Measurements from ENCODE around the gene MAPK1. TPM values are rescaled to one million over a fixed set of nuclear protein-coding genes. Genes with fewer than 3 reads are reported as not detected.
"Not testable (repeated sequence)": the region's sequence is repeated elsewhere in the genome, so short reads cannot be mapped to it uniquely, and the experiment has no call there.

Gene MAPK1
- total RNA-seq, result 100 to 1,000 TPM; 138 to 141 TPM
- long read RNA-seq, donor 1, full-length matches to known transcripts, result 17 of 54 reads
- long read RNA-seq, donor 1, partial matches to known transcripts, result 2 of 54 reads
- long read RNA-seq, donor 1, other reads (novel, unspliced or antisense), result 35 of 54 reads
- long read RNA-seq, donor 2, partial matches to known transcripts, result 3 of 40 reads
- long read RNA-seq, donor 2, other reads (novel, unspliced or antisense), result 34 of 40 reads

DNA sequence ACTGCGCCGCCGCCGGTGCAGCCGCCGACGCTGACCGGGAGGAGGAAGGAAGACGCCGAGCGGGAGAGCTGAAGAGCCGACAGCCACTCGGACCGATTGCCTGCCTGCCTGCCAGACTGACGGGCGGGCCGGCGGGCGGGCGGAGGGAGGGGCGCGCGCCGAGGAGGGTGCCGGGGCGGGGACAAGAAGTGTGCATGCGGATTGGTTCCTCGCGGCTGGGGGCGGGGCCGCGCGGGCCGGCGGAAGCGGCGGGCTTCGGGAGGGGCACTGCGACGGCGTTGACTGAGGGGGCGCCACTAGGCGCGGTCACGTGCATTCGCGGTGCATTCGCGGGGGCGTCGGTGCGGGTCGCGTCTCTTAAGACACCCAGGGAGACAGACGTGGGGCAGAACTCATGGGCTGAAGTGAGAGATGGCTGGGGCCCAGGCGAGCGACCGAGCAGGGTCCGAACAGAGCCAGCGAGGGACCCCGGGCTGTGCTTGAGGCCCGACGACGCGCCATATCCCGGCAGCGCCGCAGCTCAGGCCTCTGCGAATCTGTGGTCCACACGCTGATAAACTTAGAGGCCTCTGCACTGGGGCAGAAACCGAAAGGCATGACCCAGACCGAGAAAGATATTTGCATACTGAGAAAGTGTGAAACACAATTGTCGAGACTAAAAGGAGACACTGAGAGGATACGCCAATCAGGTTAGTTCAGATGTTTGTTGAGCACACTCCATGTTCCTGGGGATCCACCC, at the start of gene MAPK1:
Gene MAPK1, minus strand, starts transcription at position 118 of the 739 bp plus-strand sequence. CDS start 205 bp downstream, outside the sequence.
- DNase-seq (ENCODE audit: low spot score), result peak; percentile 98
- intact Hi-C loops (cut with DNase I), result loop anchor here in 1 of 2 donors (10.0 kb wide), 1 partner anchor 53 kb away; no protein-coding TSS in a partner anchor

- intact Hi-C loops (cut with DNase I), result no loop called here
Observed at GRCh38 chr22:21916309-21916918, 49.0 kb upstream of the MAPK1 start.

DNA sequence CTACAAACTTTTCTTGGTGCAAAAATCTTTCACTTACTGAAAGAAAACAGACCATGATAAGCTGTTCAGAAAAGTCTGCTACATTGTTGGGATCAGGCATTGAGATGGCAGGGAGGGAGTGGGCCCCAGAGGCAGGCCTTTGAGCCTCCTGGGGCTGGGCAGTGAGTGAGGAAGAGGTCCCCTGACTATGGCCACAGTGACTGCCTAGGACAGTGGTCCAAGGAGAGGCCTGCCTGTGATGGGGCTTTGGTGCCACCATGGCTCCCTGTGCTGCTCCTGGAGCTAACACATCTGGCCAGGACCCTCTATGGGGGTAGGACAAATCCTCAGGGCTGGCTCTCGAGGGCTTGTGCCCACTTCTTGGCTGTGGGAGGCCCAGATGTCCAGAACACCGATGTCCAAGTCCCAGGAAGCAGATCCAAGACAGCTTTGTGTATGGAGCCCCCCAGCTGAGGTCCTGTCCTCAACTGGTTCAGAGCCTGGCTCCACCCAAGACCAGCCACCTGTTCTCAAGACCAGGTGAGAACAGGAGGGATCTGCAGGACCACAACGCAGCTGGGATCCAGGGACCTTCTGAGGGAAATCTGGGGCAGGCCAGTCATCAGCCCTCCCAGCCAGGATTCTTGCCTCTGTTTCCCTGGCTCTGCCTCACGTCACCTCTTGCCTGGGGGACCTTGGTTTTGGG, 48.3 kb upstream of the MAPK1 start:
- intact Hi-C loops (cut with DNase I), result no loop called here

More at GRCh38 chr22:21916309-21916918, 49.0 kb upstream of the MAPK1 start:
- DNase-seq (ENCODE audit: low spot score), result no peak

GRCh38 chr22:21914033-21914642, 46.7 kb upstream of the MAPK1 start:
- intact Hi-C loops (cut with DNase I), result not testable (repeated sequence)
- peak; percentile 8 for DNase-seq (ENCODE audit: low spot score)

More for the DNA sequence above, 48.3 kb upstream of the MAPK1 start:
- no peak for DNase-seq (ENCODE audit: low spot score)

DNA sequence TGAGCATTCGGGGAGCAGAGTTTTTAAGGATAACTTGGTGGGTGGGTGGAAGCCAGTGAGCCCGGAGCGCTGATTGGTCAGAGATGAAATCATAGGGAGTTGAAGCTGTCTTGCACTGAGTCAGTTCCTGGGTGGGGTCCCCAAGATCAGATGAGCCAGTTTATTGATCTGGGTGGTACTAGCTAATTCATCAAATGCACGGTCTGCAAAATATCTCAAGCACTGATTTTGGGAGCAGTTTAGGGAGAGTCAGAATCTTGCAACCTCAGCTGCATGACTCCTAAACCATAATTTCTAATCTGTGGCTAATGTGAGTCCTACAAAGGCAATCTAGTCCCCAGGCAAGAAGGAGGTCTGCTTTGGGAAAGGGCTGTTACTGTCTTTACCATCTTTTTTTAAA, 42.9 kb upstream of the MAPK1 start:
- DNase-seq (ENCODE audit: low spot score), result peak; percentile 5
- intact Hi-C loops (cut with DNase I), result not testable (repeated sequence)

GRCh38 chr22:21909871-21910270, 42.4 kb upstream of the MAPK1 start:
- peak; percentile 6 for DNase-seq (ENCODE audit: low spot score)
- intact Hi-C loops (cut with DNase I), result loop anchor here in 1 of 2 donors (2.0 kb wide), 1 partner anchor 59 kb away; no protein-coding TSS in a partner anchor

DNA sequence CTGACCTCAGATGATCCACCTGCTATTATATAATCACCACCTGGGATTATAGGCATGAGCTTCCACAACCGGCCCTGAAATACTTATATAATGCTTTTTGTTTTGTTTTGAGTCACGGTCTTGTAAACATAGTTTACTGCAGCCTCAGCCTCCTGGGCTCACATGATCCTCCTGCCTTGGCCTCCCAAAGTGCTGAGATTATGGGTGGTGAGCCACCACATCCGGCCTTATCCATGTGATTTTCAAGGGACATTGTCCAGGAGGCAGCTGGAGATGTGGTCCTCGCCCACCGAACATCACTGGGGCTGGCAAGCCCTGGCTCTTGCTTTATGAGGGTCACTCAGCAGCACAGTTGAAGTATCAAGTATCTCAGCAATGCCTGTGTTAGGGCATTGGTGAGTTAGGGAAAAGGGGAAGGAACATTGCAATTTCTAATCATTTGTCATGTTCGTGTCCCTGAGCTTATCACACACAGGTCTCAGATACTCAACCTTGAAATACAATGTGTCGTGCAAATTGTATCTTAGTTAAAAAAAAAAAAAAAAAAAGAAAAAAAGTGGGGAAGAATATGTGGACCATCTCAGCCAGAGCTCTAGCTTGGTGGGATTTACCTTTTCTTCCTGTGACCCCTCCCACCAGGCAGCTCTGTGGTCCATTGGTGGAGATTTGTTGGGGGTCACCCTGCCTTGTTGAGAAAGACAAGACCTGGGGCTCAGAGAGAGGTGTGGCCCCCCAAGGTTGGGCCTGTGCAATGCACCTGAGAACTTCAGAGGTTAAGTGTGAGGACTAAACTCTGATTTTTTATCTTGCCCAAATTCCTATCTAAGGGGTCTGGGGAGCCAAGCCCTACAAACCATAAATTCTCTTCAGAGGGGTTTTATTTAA, 40.4 kb upstream of the MAPK1 start:
- peak; percentile 19 for DNase-seq (ENCODE audit: low spot score)
- intact Hi-C loops (cut with DNase I), result loop anchor here in 1 of 2 donors (2.0 kb wide), 1 partner anchor 57 kb away; no protein-coding TSS in a partner anchor

DNA sequence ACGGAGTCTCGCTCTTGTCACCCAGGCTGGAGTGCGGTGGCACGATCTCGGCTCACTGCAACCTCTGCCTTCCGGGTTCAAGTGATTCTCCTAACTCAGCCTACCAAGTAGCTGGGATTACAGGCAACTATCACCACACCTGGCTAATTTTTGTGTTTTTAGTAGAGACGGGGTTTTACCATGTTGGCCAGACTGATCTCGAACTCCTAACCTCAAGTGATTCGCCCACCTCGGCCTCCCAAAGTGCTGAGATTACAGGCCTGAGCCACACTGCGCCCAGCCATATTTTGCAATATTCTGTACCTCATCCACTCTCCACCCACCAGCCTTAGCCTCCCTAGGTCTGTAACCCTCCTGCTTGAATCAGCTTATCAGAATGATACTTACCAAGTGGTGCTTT, 37.8 kb upstream of the MAPK1 start:
- intact Hi-C loops (cut with DNase I), result not testable (repeated sequence)
- peak; percentile 40 for DNase-seq (ENCODE audit: low spot score)

DNA sequence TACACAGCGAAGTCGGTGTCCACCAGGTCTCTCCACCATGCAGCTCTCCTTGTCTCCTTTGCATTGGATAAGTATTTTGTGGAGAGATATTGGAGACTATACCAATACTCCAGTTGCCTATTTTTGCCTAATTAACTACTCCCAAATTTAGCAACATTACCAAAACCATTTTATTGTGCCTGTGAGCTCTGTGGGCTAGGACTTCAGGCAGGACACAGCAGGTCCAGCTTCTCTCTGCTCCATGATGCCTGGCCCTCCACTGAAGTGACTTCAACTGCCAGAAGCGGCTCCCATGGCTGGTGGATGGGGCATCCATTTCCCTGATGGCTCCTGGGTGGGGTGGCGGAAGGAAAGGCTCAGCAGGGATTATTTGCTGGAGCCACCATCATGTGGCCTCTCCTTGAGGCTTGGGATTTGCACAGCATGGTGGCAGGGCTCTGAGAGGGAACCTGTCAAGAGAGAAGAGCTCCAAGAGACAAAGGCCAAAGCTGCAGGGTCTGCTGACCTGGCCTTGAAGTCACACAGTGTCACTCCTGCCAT, 36.9 kb upstream of the MAPK1 start:
- intact Hi-C loops (cut with DNase I), result no loop called here
- DNase-seq (ENCODE audit: low spot score), result peak; percentile 48

DNA sequence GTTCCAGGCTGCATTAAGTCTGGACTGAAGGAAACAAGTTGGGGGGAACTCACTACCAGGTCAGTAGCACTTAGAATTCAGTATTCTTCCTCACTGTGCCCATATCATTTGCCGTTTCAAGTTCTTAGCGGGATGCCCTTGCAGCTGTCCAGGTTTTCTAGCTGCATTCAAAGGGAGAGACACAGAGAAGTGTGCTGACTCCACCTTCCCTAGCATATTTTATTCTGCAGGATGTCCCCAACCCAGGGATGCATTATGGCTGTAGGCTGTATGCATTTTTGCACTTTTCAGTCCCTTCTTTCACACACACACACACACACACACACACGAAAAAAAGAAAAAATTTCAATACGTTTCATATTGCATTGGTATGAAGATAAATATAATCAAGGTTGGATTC, 35.8 kb upstream of the MAPK1 start:
- intact Hi-C loops (cut with DNase I), result no loop called here
- DNase-seq (ENCODE audit: low spot score), result peak; percentile 11

DNA sequence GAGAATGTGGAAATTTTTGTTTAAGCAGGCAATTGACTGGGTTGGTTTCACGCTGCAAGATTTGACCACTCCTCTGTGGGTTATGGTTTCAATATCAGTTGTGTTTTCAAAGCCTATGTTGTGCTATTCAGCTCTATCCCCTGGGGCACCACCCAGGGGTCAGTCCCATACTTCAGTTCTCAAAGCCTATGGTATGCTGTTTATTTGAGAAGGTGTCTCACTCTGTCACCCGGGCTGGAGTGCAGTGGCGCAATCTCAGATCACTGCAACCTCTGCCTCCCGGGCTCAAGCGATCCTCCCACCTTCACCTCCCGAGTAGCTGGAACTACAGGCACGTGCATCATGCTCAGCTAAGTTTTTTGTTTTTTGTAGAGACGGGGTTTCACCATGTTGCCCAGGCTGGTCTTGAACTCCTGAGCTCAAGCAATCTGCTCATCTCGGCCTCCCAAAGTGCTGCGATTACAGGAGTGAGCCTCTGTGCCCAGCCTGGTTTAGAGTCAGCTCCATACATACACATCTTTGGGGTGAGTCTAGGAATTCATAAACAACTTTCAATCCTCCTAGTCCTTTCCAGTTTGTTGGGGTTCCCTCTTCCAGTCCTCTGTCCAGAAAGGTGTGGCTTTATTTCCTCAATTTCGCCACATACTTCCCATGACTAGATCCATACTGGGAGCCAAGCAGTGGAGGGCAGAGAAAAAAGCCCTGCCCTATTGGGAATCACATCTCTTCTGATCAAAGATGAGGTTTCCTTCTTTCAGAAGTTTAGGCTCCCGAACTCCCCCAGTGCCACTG, 35.0 kb upstream of the MAPK1 start:
- DNase-seq (ENCODE audit: low spot score), result peak; percentile 36
- intact Hi-C loops (cut with DNase I), result no loop called here

GRCh38 chr22:21898354-21898896, 31.0 kb upstream of the MAPK1 start:
- intact Hi-C loops (cut with DNase I), result no loop called here
- no peak for DNase-seq (ENCODE audit: low spot score)

DNA sequence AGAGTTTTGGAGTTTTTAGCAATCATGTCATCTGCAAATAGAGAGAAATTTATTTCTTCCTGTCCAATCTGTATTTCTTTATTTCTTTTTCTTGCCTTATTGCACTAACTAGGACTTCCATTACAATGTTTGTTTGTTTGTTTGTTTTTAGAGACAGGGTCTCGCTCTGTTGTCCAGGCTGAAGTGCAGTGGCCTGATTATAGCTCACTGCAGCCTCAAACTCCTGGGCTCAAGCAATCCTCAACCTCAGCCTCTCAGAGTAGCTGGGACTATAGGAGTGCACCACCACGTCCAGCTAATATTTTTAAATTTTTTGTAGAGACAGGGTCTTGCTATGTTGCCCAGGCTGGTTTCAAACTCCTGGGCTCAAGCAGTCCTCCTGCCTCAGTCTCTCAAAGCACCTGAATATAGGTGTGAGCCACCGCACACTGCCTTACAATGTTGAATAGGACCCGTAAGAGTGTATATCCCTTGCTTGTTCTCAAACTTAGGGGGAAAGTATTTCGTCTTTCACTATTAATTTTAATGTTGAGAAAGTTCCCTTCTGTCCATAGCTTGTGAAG, 29.6 kb upstream of the MAPK1 start:
- intact Hi-C loops (cut with DNase I), result no loop called here
- no peak for DNase-seq (ENCODE audit: low spot score)

GRCh38 chr22:21896275-21896674, 28.8 kb upstream of the MAPK1 start:
- DNase-seq (ENCODE audit: low spot score); intact Hi-C loops (cut with DNase I): not testable (repeated sequence)

- peak; percentile 17 for DNase-seq (ENCODE audit: low spot score)
- intact Hi-C loops (cut with DNase I), result no loop called here
Observed at GRCh38 chr22:21894799-21895198, 27.4 kb upstream of the MAPK1 start.

GRCh38 chr22:21889251-21889990, 22.0 kb upstream of the MAPK1 start:
- intact Hi-C loops (cut with DNase I), result no loop called here
- DNase-seq (ENCODE audit: low spot score), result no peak

Data from posterior vena cava (tissue), 2 donors.